Epithelial cell of esophagus (primary cell): ENCODE data around the gene E4F1.
A peak's percentile ranks its signal among the peaks of the same experiment; 100 is the strongest.

ENCODE experiments used
- DNase-seq: peaks from one replicate; pipeline ENCODE4 v3.0.0; 2010; ENCODE audit warnings: low read depth
- H3K4me3 ChIP-seq: 2 replicates; pipeline ENCODE4 v1.5.1; 2011; ENCODE audit warnings: mild to moderate bottlenecking, low read length, control low read depth
- TF ChIP-seq, protein P1 (sequence below): IDR thresholded peaks from 2 replicates; pipeline ENCODE4 v1.5.1; 2011; ENCODE audit warnings: low read depth, mild to moderate bottlenecking, low read length, control low read depth, inconsistent platforms; ENCODE audit not compliant: insufficient read depth; ENCODE audit errors: missing control alignments

Gene E4F1

GRCh38 chr16:2210386-2211365 is 12.7 kb upstream of the E4F1 start, which contains the start of gene BRICD5:
BRICD5 (minus strand) TSS chr16:2210863; CDS start chr16:2210833, 30 bp downstream.
- no peak within 1 kb of the TSS for H3K4me3 ChIP-seq
- TF ChIP-seq, protein P1, sequence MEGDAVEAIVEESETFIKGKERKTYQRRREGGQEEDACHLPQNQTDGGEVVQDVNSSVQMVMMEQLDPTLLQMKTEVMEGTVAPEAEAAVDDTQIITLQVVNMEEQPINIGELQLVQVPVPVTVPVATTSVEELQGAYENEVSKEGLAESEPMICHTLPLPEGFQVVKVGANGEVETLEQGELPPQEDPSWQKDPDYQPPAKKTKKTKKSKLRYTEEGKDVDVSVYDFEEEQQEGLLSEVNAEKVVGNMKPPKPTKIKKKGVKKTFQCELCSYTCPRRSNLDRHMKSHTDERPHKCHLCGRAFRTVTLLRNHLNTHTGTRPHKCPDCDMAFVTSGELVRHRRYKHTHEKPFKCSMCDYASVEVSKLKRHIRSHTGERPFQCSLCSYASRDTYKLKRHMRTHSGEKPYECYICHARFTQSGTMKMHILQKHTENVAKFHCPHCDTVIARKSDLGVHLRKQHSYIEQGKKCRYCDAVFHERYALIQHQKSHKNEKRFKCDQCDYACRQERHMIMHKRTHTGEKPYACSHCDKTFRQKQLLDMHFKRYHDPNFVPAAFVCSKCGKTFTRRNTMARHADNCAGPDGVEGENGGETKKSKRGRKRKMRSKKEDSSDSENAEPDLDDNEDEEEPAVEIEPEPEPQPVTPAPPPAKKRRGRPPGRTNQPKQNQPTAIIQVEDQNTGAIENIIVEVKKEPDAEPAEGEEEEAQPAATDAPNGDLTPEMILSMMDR: no peak
- no peak for DNase-seq

DNA sequence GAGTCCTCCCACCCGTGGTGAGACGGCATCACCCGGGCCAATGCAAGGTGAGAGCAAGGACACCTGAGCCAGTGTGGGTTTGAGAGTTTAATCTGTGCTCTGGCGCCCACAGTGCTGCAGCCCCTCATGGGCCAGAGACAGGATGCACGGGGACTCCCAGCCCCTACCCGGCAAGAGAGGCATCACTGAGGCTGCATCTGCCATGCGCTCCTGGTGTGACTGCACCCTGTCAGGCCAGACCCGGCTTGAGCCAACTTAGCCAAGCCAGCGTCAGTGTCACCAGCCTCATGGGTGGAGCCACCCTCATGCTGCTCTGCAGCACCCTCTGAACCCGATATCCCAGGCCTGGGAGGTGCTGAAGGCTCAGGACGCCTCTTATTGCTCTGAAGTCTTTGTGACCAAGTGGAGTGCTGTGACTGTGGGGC is 11.5 kb upstream of the E4F1 start:
- DNase-seq: no peak
- H3K4me3 ChIP-seq: no peak overlapping the region
- TF ChIP-seq, protein P1: no peak

GRCh38 chr16:2212362-2213324 is 10.7 kb upstream of the E4F1 start:
- DNase-seq: peak; percentile 55
- TF ChIP-seq, protein P1: no peak
- H3K4me3 ChIP-seq: peak overlapping the region; percentile 50

GRCh38 chr16:2213817-2214718 is 9.3 kb upstream of the E4F1 start:
- TF ChIP-seq, protein P1: no peak
- DNase-seq: no peak
- H3K4me3 ChIP-seq: peak overlapping the region; percentile 50

- H3K4me3 ChIP-seq: peak within 1 kb of the TSS; percentile 68
- DNase-seq: no peak
- TF ChIP-seq, protein P1: no peak
Observed at GRCh38 chr16:2214719-2214968, 8.7 kb upstream of the E4F1 start, which contains the start of gene PGP. PGP (minus strand) TSS chr16:2214840; CDS start chr16:2214777, 63 bp downstream.

GRCh38 chr16:2216330-2216729 is 7.1 kb upstream of the E4F1 start:
- no peak overlapping the region for H3K4me3 ChIP-seq
- DNase-seq: no peak
- TF ChIP-seq, protein P1: no peak
